SK-N-SH treated with all-trans-retinoic acid at 6 μM for 48 hours (cell line): ENCODE data around the gene ALG10B.
A peak's percentile ranks its signal among the peaks of the same experiment; 100 is the strongest.

Source experiments
- ATAC-seq: fragments of 200-7000 bp; cut with Tn5 transposase; 3 replicates; pipeline ENCODE4 v1.9.1; 2020; ENCODE audit warnings: mild to moderate bottlenecking, moderate library complexity
- ARNTL ChIP-seq: fragments of 450-650 bp; formaldehyde crosslinking; IDR thresholded peaks from 2 replicates; pipeline ENCODE4 v1.5.0; 2020; ENCODE audit warnings: low read depth, mild to moderate bottlenecking, moderate library complexity, borderline replicate concordance
- CSDC2 ChIP-seq: fragments of 250-450 bp; sonication (Bioruptor Pico); IDR thresholded peaks from 2 replicates; pipeline ENCODE4 v1.5.0; 2020; ENCODE audit warnings: mild to moderate bottlenecking, moderate library complexity
- GLIS3 ChIP-seq: fragments of 250-450 bp; sonication (Bioruptor Pico); IDR thresholded peaks from 2 replicates; pipeline ENCODE4 v1.5.0; 2020; ENCODE audit warnings: mild to moderate bottlenecking, moderate library complexity
- PATZ1 ChIP-seq: fragments of 250-450 bp; sonication (Bioruptor Pico); IDR thresholded peaks from 2 replicates; pipeline ENCODE4 v1.8.0; 2020; ENCODE audit warnings: mild to moderate bottlenecking, moderate library complexity, borderline replicate concordance
- POU6F1 ChIP-seq: fragments of 250-450 bp; sonication (Bioruptor Pico); IDR thresholded peaks from 2 replicates; pipeline ENCODE4 v1.8.0; 2021; ENCODE audit warnings: low read depth, mild to moderate bottlenecking, moderate library complexity, borderline replicate concordance
- PPARA ChIP-seq: fragments of 250-450 bp; sonication (Bioruptor Pico); IDR thresholded peaks from 2 replicates; pipeline ENCODE4 v1.5.0; 2020; ENCODE audit warnings: mild to moderate bottlenecking, borderline replicate concordance
- RARB ChIP-seq: fragments of 250-450 bp; sonication (Bioruptor Pico); IDR thresholded peaks from 2 replicates; pipeline ENCODE4 v1.8.0; 2021; ENCODE audit warnings: mild to moderate bottlenecking, moderate library complexity
- SNAI2 ChIP-seq: fragments of 250-450 bp; sonication (Bioruptor Pico); IDR thresholded peaks from 2 replicates; pipeline ENCODE4 v1.5.0; 2020; ENCODE audit warnings: mild to moderate bottlenecking, moderate library complexity
- TOX ChIP-seq: fragments of 250-450 bp; sonication (Bioruptor Pico); IDR thresholded peaks from 2 replicates; pipeline ENCODE4 v1.8.0; 2021; ENCODE audit warnings: mild to moderate bottlenecking, moderate library complexity, borderline replicate concordance
- ZC3H10 ChIP-seq: fragments of 250-450 bp; sonication (Bioruptor Pico); IDR thresholded peaks from 2 replicates; pipeline ENCODE4 v1.5.1; 2021; ENCODE audit warnings: mild to moderate bottlenecking, moderate library complexity
- ZNF8 ChIP-seq: fragments of 450-650 bp; formaldehyde crosslinking; IDR thresholded peaks from 2 replicates; pipeline ENCODE4 v1.5.0; 2020; ENCODE audit warnings: mild to moderate bottlenecking, moderate library complexity
- TF ChIP-seq, protein P1 (sequence below): fragments of 250-450 bp; sonication (Bioruptor Pico); IDR thresholded peaks from 2 replicates; pipeline ENCODE4 v1.5.0; 2020; ENCODE audit warnings: mild to moderate bottlenecking, moderate library complexity
- TF ChIP-seq, protein P2 (sequence below): fragments of 250-450 bp; sonication (Bioruptor Pico); IDR thresholded peaks from 2 replicates; pipeline ENCODE4 v1.5.1; 2020; ENCODE audit warnings: low read depth, mild to moderate bottlenecking, moderate library complexity
- TF ChIP-seq, protein P3 (sequence below): fragments of 250-450 bp; sonication (Bioruptor Pico); IDR thresholded peaks from 2 replicates; pipeline ENCODE4 v1.5.1; 2021; ENCODE audit warnings: mild to moderate bottlenecking, moderate library complexity

The ALG10B gene

GRCh38 chr12:38316391-38317129 is at the start of gene ALG10B:
TSS of gene ALG10B (plus strand) at chr12:38316774. CDS start at chr12:38316894, 120 bp downstream.
- TF ChIP-seq SNAI2 (CRISPR knock-in tag) = no peak
- peak; percentile 100 for ATAC-seq

GRCh38 chr12:38268612-38269011 is 48.0 kb upstream of the ALG10B start:
- TF ChIP-seq ARNTL (CRISPR knock-in tag) (no peak), PATZ1 (CRISPR knock-in tag) (no peak), ZC3H10 (CRISPR knock-in tag) (no peak), RARB (no peak), PPARA (no peak)
- TF ChIP-seq, protein P1, sequence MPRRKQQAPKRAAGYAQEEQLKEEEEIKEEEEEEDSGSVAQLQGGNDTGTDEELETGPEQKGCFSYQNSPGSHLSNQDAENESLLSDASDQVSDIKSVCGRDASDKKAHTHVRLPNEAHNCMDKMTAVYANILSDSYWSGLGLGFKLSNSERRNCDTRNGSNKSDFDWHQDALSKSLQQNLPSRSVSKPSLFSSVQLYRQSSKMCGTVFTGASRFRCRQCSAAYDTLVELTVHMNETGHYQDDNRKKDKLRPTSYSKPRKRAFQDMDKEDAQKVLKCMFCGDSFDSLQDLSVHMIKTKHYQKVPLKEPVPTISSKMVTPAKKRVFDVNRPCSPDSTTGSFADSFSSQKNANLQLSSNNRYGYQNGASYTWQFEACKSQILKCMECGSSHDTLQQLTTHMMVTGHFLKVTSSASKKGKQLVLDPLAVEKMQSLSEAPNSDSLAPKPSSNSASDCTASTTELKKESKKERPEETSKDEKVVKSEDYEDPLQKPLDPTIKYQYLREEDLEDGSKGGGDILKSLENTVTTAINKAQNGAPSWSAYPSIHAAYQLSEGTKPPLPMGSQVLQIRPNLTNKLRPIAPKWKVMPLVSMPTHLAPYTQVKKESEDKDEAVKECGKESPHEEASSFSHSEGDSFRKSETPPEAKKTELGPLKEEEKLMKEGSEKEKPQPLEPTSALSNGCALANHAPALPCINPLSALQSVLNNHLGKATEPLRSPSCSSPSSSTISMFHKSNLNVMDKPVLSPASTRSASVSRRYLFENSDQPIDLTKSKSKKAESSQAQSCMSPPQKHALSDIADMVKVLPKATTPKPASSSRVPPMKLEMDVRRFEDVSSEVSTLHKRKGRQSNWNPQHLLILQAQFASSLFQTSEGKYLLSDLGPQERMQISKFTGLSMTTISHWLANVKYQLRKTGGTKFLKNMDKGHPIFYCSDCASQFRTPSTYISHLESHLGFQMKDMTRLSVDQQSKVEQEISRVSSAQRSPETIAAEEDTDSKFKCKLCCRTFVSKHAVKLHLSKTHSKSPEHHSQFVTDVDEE = no peak
- TF ChIP-seq, protein P2, sequence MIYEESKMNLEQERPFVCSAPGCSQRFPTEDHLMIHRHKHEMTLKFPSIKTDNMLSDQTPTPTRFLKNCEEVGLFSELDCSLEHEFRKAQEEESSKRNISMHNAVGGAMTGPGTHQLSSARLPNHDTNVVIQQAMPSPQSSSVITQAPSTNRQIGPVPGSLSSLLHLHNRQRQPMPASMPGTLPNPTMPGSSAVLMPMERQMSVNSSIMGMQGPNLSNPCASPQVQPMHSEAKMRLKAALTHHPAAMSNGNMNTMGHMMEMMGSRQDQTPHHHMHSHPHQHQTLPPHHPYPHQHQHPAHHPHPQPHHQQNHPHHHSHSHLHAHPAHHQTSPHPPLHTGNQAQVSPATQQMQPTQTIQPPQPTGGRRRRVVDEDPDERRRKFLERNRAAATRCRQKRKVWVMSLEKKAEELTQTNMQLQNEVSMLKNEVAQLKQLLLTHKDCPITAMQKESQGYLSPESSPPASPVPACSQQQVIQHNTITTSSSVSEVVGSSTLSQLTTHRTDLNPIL (CRISPR knock-in tag) = no peak
- ATAC-seq = no peak

DNA sequence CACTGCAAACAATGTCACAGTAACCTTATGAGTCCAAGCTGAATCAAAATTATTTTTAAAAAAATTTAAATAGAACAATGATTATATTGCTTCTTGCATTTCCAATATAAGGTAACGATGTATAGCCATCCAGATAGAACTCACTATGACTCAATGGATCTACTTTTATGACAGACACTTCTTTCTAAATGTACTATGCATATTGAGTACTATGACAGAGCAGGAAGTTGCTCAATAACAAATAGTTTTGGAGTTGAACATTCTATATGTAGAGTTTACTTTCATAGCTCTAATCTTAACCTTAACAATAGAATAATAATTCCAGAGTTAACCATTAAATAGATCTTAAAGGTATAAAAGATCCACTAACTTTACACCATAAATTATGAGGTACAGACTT is 46.7 kb upstream of the ALG10B start:
- TF ChIP-seq ZC3H10 (CRISPR knock-in tag) = no peak
- TF ChIP-seq TOX (CRISPR knock-in tag) = no peak
- no peak for TF ChIP-seq CSDC2
- TF ChIP-seq, protein P3, sequence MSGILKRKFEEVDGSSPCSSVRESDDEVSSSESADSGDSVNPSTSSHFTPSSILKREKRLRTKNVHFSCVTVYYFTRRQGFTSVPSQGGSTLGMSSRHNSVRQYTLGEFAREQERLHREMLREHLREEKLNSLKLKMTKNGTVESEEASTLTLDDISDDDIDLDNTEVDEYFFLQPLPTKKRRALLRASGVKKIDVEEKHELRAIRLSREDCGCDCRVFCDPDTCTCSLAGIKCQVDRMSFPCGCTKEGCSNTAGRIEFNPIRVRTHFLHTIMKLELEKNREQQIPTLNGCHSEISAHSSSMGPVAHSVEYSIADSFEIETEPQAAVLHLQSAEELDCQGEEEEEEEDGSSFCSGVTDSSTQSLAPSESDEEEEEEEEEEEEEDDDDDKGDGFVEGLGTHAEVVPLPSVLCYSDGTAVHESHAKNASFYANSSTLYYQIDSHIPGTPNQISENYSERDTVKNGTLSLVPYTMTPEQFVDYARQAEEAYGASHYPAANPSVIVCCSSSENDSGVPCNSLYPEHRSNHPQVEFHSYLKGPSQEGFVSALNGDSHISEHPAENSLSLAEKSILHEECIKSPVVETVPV (CRISPR knock-in tag) = no peak
- no peak for TF ChIP-seq ZNF8 (CRISPR knock-in tag)
- no peak for TF ChIP-seq POU6F1

GRCh38 chr12:38279756-38280155 is 36.8 kb upstream of the ALG10B start:
- no peak for ATAC-seq
- TF ChIP-seq GLIS3 (CRISPR knock-in tag) (no peak), ZNF8 (CRISPR knock-in tag) (no peak), ZC3H10 (CRISPR knock-in tag) (no peak)
- TF ChIP-seq, protein P3 (CRISPR knock-in tag) = no peak
- TF ChIP-seq, protein P2 (CRISPR knock-in tag) = no peak

More for the DNA sequence above, 46.7 kb upstream of the ALG10B start:
- no peak for ATAC-seq
